Cardiac muscle cell (in vitro differentiated cells and primary cell): Measurements from ENCODE around the gene NCF4. TPM values are rescaled to one million over a fixed set of nuclear protein-coding genes. Genes with fewer than 3 reads are reported as not detected.

Experiments
- DNase-seq, 2 donors: peaks; one replicate each; pipeline versions ENCODE4 v3.0.0 to v3.0.0-alpha.2; 2010 to 2017; ENCODE audit warnings: low read depth in 1 of 2, low spot score in 1 of 2
- H3K27ac ChIP-seq: fragments of 200-600 bp; sonication (generic); 2 replicates; pipeline ENCODE4 v1.5.1; 2016
- H3K27me3 ChIP-seq: fragments of 200-600 bp; sonication (generic); 2 replicates; pipeline ENCODE4 v1.6.0; 2016; ENCODE audit warnings: control low read depth
- H3K36me3 ChIP-seq: fragments of 200-600 bp; sonication (generic); 2 replicates; pipeline ENCODE4 v1.5.1; 2016; ENCODE audit warnings: control low read depth
- H3K4me1 ChIP-seq: fragments of 200-600 bp; sonication (generic); 2 replicates; pipeline ENCODE4 v1.8.1; 2017; ENCODE audit warnings: low read depth, mild to moderate bottlenecking, mixed run types
- H3K4me3 ChIP-seq: fragments of 200-600 bp; sonication (generic); 2 replicates; pipeline ENCODE4 v1.5.1; 2016; ENCODE audit warnings: mild to moderate bottlenecking
- H3K9me3 ChIP-seq: fragments of 200-600 bp; sonication (generic); 2 replicates; pipeline ENCODE4 v1.5.1; 2017; ENCODE audit warnings: low read depth, mild to moderate bottlenecking, control low read depth
- CTCF ChIP-seq: IDR thresholded peaks from 2 replicates; pipeline ENCODE4 v1.5.1; 2012; ENCODE audit warnings: low read depth, mild to moderate bottlenecking, low read length
- polyA plus RNA-seq: library from polyadenylated mRNA; unstranded; fragments of >200 nt; fragmentation: Nextera tagmentation; extraction: Ambion mirVana; gene quantifications from 2 replicates; pipeline ENCODE4 v1.2.1, GENCODE V29; 2016
- total RNA-seq: library from RNA; depleted of rRNA; stranded (reverse); fragments of >200 nt; gene quantifications from 2 replicates; pipeline ENCODE4 v1.2.3, GENCODE V29; 2016

The NCF4 gene
- total and polyA plus RNA-seq, 2 experiments from 2014 or later, result not detected

DNA sequence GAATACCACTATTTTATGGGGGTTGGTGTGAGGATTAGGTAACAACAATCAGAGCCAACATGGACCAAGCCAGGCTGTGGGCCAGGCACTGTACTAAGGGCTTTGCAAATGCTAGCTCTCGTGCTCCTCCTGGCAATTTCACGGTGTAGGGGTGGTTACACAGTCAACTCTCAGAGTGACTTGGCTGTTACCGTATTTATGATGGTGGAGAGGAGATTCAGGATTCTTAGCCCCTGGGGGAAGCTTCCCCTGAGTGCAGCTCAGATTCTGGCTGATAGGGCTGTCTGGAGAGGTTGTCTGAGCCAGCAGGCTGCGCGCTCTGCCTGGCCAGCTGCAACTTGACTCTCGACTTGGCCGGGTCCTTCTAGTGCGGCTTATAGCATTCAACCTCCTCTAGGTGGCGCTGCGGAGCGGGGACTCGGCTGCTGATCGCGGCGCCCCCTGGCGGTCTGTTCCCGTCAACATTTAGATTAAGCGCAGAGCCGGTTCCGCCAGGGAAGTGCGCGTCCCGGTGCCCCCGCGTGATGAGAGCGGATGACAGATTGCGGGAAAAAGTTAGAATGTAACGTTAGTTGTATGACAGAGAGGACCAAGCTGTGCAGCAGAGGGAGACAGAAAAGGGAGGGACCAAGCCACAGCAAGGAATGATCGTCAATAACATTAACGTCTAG is 4.5 kb upstream of the NCF4 start:
- Histone ChIP-seq H3K27me3 (peaks cover 32% of the 10 kb centered on the region), H3K4me1 (no peaks in the 10 kb centered on the region), H3K27ac (no peak overlapping the region), H3K4me3 (no peak overlapping the region), H3K9me3 (no peaks in the 10 kb centered on the region), H3K36me3 (no peaks in the 10 kb centered on the region)
- peak; percentile 92 to 94 for DNase-seq
- TF ChIP-seq CTCF, result peak; percentile 100

GRCh38 chr22:36856792-36857135 is 4.0 kb upstream of the NCF4 start:
- no peaks in the 10 kb centered on the region for H3K4me1 ChIP-seq

DNA sequence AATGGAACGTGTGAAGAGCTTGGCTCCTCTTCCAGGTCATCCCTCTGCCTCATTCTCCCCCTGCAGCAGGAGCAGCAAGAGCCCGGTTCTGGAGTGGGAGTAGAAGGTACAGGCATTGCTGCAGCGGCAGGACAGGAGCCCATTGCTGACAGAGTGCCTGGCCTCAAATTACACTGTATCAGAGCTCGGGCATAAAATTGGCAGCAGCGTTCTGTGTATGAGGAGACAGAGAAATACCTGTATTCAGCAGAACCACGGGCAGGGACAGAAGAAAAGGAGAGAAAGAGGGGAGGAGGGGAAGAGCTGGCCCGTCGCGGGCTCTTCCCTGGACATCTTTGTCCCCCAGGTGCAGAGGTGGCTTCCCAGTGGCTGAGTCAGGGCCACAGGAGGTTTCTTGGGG is 2.6 kb upstream of the NCF4 start:
- no peak for DNase-seq
- peaks cover 32% of the 10 kb centered on the region for H3K27me3 ChIP-seq
- H3K36me3 ChIP-seq, result no peaks in the 10 kb centered on the region
- no peak overlapping the region for H3K4me3 ChIP-seq
- no peaks in the 10 kb centered on the region for H3K9me3 ChIP-seq
- no peak overlapping the region for H3K27ac ChIP-seq
- no peak for TF ChIP-seq CTCF
- no peaks in the 10 kb centered on the region for H3K4me1 ChIP-seq

More at GRCh38 chr22:36856792-36857135, 4.0 kb upstream of the NCF4 start:
- Histone ChIP-seq H3K27me3 (peaks cover 32% of the 10 kb centered on the region), H3K27ac (no peak overlapping the region), H3K36me3 (no peaks in the 10 kb centered on the region), H3K9me3 (no peaks in the 10 kb centered on the region), H3K4me3 (no peak overlapping the region)
- no peak for TF ChIP-seq CTCF
- DNase-seq, result no peak

DNA sequence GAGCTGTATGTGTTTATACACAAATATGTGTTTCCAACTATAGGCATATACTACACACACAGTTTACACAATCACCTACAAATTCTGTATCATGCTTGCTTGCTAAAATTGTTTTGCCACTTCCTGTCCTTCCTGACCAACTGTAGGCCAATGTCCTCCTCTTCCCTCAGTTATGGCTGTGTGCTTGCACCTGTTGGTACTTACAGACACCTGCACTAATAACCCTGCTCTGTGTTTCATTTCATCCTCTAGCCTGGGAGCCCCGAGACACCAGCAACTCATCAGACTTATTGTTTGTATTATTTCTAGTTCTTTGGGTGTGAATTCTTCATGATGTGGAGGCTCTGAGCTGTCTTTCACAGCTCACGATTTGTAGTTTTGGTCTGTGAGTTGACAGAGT is 1.8 kb upstream of the NCF4 start:
- no peaks in the 10 kb centered on the region for H3K9me3 ChIP-seq
- peaks cover 32% of the 10 kb centered on the region for H3K27me3 ChIP-seq
- no peak for DNase-seq
- H3K4me3 ChIP-seq, result no peak overlapping the region
- no peaks in the 10 kb centered on the region for H3K36me3 ChIP-seq
- no peaks in the 10 kb centered on the region for H3K4me1 ChIP-seq
- no peak overlapping the region for H3K27ac ChIP-seq
- no peak for TF ChIP-seq CTCF

- H3K4me1 ChIP-seq, result no peaks in the 10 kb centered on the region
- H3K36me3 ChIP-seq, result no peaks in the 10 kb centered on the region
- H3K27ac ChIP-seq, result no peak overlapping the region
- no peaks in the 10 kb centered on the region for H3K9me3 ChIP-seq
- peak; percentile 14 for TF ChIP-seq CTCF
- peaks cover 32% of the 10 kb centered on the region for H3K27me3 ChIP-seq
- H3K4me3 ChIP-seq, result no peak overlapping the region
- no peak for DNase-seq
Observed at GRCh38 chr22:36860017-36860416, 789 bp upstream of the NCF4 start.

DNA sequence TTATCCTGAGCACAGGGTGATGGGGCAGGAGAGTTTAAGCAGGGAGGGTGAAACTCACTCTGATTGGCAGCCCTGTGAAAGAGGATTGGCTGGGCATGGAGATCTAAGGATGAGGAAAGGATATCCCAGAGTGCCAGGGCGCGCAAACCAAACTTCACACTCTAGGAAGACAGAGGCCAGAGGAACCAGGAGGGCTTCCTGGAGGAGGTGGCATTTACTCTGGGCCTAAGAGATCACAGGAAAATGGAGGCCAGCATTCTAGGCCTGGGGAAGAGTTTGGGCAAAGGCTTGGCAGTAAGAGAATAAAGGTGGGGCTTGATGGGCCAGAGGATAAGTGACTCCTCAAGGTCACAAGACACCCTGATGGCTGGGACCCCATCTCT is 377 bp upstream of the NCF4 start:
- DNase-seq, result no peak
- Histone ChIP-seq H3K27me3 (peaks cover 32% of the 10 kb centered on the region), H3K4me3 (no peak overlapping the region), H3K27ac (no peak overlapping the region), H3K4me1 (no peaks in the 10 kb centered on the region), H3K36me3 (no peaks in the 10 kb centered on the region), H3K9me3 (no peaks in the 10 kb centered on the region)
- no peak for TF ChIP-seq CTCF
